HTR-8/SVneo (cell line): ENCODE data around the gene SFSWAP.
"Not testable (repeated sequence)": the region's sequence is repeated elsewhere in the genome, so short reads cannot be mapped to it uniquely, and the experiment has no call there.

Source experiments
- DNase-seq: peaks from one replicate; pipeline ENCODE4 v3.0.0; 2011; ENCODE audit warnings: low spot score, mixed read lengths; ENCODE audit not compliant: insufficient read length
- FAIRE-seq: peaks from 2 replicates; lab custom pipeline; 2011; peaks lifted over from hg19 to GRCh38; lab: Jason Lieb, UNC

SFSWAP gene

DNA sequence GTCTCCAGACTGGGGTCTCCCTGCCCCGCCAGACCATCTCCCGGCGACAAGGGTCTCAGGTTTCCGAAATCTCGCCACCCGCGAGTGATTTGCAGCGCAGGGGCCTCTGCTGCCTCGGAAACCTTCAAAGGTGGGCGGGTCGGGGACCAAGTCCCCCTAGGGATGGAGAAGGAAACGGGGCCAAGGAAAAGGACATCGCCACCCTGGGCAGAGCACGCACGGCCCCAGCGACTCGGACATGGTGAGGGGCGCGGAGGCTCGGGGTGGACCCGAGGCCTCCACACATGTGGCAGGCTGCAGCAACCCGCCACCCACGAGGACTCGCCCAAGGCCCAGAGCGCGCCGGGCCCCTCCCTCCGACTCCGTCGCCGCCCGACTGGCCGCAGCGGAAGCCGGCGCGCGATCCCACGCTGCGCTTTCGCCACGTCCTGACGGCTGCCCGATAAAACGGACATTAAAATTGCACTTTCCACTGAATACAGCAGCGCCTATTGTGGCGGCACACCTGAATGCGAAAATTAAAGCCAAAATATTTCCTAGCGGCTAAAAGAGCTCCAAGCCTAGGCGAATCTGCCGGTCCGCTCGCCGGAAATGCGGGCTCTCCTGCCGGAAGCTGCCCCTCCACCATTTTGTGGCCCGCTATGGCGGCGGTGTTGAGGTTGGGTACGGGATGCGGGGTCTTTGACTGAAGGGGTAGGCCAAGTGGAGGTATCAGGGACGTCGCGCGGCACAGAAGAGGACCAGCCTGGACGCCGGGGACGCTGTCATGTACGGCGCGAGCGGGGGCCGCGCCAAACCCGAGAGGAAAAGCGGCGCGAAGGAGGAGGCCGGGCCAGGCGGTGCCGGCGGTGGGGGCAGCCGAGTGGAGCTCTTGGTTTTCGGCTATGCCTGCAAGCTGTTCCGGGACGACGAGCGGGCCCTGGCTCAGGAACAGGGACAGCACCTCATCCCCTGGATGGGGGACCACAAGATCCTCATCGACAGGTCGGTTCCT is at the start of gene SFSWAP:
Gene SFSWAP (plus strand): TSS at position 627 of the 994 bp plus-strand sequence. CDS start 140 bp downstream, at position 767.
- peak; percentile 72 for DNase-seq
- FAIRE-seq = peak; percentile 16

DNA sequence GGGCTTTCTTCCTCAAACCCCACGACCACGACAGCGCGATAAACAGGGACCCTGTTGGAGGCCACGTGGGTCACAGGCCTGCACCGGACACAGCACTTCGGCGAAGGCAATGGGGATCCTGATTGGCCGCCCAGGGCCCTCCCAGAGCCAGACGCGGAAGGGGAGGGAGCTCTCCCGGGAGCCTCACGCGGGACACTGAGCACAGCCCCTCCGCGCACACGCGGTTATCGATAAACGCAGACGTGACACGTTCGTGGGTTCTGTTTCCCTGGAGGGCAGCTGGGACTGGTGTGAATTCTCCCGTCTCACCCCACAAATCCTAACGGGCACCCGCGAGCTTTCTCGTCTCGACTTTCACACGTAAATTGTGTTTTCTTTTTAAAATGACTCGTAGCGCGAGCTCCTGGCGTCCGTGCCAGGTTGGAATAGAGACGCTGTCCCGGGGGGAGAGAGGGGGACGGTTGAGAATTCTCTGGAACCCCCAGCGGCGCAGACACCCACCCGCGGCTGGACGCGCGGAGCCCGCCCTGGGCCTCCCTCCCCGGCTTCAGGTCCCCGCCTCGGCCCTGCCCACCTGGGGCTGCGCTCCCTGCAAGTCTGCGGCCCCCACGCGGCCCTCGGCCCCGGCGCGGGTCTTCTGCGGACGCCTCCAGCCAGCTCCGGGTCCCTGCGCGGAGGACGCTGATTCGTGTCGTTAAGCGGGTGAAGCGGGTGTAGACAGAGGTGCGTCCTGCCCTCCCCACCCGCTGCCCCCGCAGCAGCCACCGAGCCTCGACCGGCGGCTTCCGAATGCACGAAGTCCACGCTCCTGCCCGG is 49.5 kb upstream of the SFSWAP start:
- FAIRE-seq, DNase-seq: not testable (repeated sequence)

DNA sequence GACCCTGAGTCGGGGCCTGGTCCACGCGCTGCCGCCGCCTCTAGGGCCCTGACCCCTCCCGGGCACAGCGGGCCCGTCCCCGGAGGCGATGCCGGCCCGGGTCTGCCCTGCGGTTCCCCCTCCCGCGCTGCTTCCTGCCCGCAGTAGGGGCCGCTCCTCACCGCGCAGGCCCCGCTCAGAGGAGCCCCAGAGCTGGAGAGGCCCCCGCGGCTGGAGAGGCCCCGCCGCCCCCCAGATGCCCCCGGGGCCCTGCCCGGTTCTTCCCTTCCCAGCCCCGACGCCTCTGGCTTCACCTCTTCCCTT is 49.0 kb upstream of the SFSWAP start:
- FAIRE-seq, DNase-seq: not testable (repeated sequence)

- not testable (repeated sequence) for FAIRE-seq, DNase-seq
Observed at GRCh38 chr12:131662346-131662745, 48.5 kb upstream of the SFSWAP start.

DNA sequence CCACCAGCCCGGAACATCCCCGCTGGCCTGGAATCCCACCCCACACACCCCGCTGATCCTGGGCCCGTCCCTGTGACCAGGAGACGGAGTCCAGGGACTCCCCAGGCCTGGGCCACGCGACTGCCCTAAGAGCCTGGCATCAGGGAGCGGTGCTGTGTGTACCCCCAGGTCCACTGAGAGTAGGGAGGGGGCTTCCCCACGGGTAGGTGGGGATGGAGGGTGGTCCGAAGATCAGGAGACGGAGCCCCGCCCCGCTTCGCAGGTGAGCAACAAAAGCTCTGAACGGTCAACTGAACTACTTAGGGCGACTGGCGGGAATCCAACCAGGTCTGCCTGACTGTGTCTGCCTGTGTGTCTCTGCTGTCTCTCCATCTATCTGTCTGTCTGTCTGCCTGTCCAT is 45.2 kb upstream of the SFSWAP start:
- DNase-seq, FAIRE-seq: not testable (repeated sequence)

- FAIRE-seq, DNase-seq: not testable (repeated sequence)
Observed at GRCh38 chr12:131666486-131666885, 44.4 kb upstream of the SFSWAP start.

DNA sequence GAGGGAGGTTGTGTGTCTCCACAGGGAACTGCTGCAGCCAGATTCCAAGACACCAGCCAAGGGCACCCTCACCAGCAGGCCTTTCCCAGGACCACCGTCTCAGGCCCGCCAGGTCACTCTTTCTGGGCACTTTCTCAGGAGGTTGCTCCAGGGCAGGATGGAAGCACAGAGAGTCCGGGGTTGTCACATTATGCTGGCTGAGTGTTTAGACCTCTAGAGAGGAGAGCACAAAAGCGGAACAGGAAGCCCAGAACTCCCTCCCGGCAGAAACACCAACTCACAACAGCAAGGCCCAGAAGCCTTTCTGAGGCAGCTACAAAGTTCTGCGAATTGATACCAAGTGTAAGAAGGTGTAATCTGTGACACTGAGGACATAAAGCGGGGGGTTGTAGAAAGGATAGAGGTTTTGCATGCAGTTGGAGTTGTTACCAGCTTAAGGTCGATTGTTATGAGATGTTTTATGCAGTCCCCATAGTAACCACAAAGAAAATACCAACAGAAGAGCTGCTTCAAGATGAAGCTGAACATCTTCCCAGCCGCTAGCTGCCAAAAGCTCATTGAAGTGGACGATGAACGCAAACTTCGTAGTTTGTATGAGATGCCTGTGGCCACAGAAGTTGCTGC is 43.8 kb upstream of the SFSWAP start:
- not testable (repeated sequence) for FAIRE-seq, DNase-seq

DNA sequence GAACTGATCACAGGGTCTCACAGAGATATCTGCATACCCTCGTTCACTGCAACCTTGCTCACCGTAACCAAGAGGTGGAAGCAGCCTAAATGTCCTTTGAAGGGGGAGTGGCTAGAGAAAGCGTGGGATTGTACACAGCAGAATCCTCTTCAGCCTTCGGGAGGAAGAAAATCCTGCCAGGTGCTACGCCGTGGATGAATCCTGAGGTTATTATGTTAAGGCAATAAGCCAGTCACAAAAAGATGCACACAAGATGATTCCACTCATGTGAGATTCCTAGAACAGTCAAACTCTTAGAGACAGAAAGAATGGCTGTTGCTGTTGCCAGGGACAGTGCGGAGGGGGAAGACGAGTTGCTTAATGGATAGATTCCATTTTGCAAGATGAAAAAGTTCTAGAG is 39.6 kb upstream of the SFSWAP start:
- DNase-seq (no peak), FAIRE-seq (no peak)

DNA sequence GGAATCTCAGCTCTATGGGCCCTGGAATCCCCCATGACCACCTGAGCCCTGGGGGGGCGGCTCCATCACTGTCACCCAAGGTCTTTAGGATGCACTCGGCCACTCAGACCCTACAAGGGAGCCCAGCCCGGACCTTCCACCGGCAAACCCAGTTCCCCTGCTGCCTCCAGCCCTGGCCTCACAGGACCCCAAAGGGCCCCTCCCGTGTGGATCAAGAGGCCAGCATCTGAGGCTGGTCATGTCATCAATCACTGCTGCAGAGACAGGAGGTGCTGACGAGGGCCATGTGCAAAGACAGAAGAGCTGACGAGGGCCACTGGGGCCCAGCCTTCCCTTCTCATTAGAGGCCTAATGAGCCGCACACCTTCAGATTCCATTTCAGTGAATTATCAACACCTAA is 39.0 kb upstream of the SFSWAP start:
- DNase-seq (no peak), FAIRE-seq (no peak)

DNA sequence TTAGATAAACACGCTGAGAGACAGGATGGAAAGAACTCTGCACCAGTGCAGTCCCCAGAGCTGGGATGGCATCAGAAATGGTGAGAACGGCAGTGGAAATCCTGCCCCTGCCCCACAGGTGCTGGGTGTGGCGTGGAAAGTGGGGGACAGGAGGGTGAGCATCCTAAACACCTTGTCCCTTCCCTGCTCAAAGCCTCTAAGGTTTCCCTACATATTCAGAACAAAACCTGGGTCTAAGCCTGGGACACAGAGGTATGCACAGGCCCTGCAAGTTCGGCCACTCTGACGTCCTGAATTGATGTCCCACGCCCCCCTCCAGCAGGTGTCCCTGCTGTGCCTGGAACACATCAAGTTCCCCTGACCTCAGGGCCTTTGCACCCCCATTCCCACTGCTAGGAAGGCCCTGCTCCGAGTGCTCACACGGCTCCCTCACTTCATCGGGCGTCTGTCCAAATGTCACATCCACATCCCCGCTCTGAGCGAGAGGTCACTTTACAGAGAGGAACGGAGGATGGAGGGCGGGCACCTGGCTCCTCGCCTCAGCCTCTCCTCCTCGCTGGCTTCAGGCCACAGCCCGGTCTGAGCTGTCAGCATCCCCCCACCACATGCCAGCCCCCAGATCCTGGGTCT is 38.5 kb upstream of the SFSWAP start:
- FAIRE-seq = no peak
- DNase-seq = no peak

DNA sequence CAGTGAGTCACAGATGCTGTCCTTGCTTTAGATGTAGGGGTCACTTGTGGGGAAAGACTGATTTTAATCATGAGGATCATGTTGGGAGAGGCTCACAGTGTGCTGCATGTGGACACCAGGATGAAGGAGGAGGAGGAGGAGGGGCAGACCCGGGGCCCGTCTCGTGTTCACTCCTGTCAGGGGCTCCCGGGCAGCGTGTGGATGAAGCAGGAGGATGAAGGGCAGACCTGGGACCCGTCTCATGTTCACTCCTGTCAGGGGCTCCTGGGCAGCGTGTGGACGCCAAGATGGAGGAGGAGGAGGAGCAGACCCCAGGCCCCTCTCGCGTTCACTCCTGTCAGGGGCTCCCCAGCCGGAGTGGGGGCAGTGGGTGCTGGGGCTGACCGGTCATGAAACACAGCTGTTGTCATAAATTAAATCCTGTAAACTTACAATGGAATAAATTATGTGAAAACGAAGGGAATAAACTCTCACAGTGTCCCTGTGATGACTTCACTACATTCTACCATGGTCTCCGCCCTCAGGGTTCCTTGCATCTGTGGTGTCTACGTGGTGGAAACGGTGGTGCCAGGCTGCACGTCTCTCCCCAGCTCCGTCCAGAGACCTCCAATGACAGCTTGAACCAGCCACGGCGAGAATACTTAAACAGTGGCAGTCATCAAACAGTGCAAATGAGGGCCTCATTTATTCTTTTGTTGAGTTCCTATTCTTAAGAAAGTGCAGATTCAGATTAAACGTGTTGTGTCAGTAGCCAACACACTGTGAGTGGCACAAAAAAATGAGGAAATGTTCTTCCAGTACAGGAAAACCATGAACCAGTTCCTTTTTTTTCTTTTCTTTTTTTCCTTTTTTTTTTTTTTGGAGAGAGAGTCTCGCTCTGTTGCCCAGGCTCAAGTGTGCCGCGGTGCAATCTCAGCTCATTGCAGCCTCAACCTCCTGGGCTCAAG is 37.7 kb upstream of the SFSWAP start:
- FAIRE-seq (no peak), DNase-seq (no peak)

DNA sequence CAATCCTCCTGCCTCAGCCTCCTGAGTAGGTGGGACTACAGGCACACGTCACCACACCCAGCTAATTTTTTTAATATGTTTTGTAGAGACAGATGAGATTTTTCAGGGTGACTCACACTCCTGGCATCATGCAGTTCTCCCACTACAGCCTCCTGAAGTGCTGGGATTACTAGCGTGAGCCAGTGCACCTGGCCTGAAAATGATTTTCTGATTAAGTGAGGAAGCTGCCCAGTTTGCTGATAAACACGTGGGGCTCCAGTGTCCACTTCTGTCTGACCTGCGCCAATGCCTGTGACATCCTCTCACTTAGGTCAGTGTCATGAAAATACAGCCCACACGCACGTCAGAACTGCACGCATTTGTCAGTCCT is 37.0 kb upstream of the SFSWAP start:
- FAIRE-seq (no peak), DNase-seq (no peak)

DNA sequence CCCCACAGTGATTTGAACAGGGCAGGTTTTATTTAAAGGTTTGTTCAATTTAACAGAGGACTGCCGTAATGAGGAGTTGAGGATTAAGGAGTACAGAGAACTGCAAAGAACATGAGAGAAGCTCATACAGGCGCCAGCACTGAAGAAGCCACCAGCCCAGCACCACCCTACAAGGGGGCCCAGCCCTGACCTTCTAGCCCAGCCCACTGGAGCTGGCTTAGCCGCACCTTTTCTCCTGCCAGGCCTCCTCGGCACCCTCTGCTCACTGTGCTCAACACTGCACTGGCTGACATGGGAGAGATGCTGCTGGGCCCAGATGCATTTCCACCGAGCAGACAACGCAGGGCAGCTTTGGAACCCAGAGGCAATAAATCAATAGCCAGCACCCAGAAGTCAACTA is 36.5 kb upstream of the SFSWAP start:
- DNase-seq (no peak), FAIRE-seq (no peak)

- no peak for FAIRE-seq
- DNase-seq = no peak
Observed at GRCh38 chr12:131675126-131676080, 35.5 kb upstream of the SFSWAP start.

- peak; percentile 93 for FAIRE-seq
Observed at GRCh38 chr12:131676544-131676943, 34.3 kb upstream of the SFSWAP start.

GRCh38 chr12:131677067-131677466 is 33.8 kb upstream of the SFSWAP start:
- FAIRE-seq, DNase-seq: not testable (repeated sequence)

More at GRCh38 chr12:131676544-131676943, 34.3 kb upstream of the SFSWAP start:
- DNase-seq = no peak

GRCh38 chr12:131677699-131678098 is 33.2 kb upstream of the SFSWAP start:
- DNase-seq = no peak
- no peak for FAIRE-seq
